Naive thymus-derived CD8-positive, alpha-beta T cell (primary cell): ENCODE data around the gene SGSM2. TPM values are rescaled to one million over a fixed set of nuclear protein-coding genes. Genes with fewer than 3 reads are reported as not detected.

ENCODE experiments used
- ATAC-seq, 2 donors: fragments of 150-1000 bp; cut with Tn5 transposase in 1 of 2; sonication (Bioruptor Pico), chemical (Tn5 transposase) in 1 of 2; 1 replicate in 1 of 2; 2 replicates in 1 of 2; pipeline ENCODE4 v1.10.0; 2021; ENCODE audit warnings: mild to moderate bottlenecking in 2 of 2, moderate library complexity in 2 of 2
- POLR2A ChIA-PET: fragments of 350-600 bp; sonication (Branson Sonifier 250); formaldehyde crosslinking; loops from one replicate; lab custom pipeline; 2021; ENCODE audit warnings: antibody characterized with exemption; lab: Charles Lee
- DNase-seq, 10 donors: peaks; one replicate each; pipeline versions ENCODE4 v3.0.0 to v3.0.0-alpha.2; 2020 to 2022
- H3K27ac Mint-ChIP-seq, 10 donors: one replicate each; pipeline ENCODE4 v1.8.0; 2020 to 2022; ENCODE audit warnings: mild to moderate bottlenecking in 10 of 10, mixed read lengths in 10 of 10, moderate library complexity in 4 of 10, inconsistent platforms in 1 of 10
- H3K27me3 Mint-ChIP-seq, 5 donors: one replicate each; pipeline ENCODE4 v1.8.0; 2021 to 2022; ENCODE audit warnings: mixed read lengths in 5 of 5
- H3K36me3 Mint-ChIP-seq, 3 donors: one replicate each; pipeline ENCODE4 v1.8.0; 2020 to 2022; ENCODE audit warnings: mixed read lengths in 3 of 3, mild to moderate bottlenecking in 2 of 3, inconsistent platforms in 1 of 3
- H3K4me1 Mint-ChIP-seq, 4 donors: one replicate each; pipeline ENCODE4 v1.8.0; 2021 to 2022; ENCODE audit warnings: mixed read lengths in 4 of 4
- H3K4me3 Mint-ChIP-seq, 10 donors: one replicate each; pipeline ENCODE4 v1.8.0; 2020 to 2022; ENCODE audit warnings: mild to moderate bottlenecking in 10 of 10, mixed read lengths in 10 of 10, moderate library complexity in 6 of 10, inconsistent platforms in 1 of 10
- H3K9me3 Mint-ChIP-seq, 9 donors: one replicate each; pipeline ENCODE4 v1.8.0; 2020 to 2022; ENCODE audit warnings: mixed read lengths in 9 of 9, mild to moderate bottlenecking in 3 of 9, inconsistent platforms in 1 of 9, moderate library complexity in 1 of 9
- polyA plus RNA-seq, 3 donors: library from polyadenylated mRNA; unstranded; fragments of 300-500 nt; fragmentation: Illumina TruSeq; gene quantifications; one replicate each; pipeline ENCODE4 v1.2.3, GENCODE V29; 2021
- total RNA-seq, 8 experiments: library from RNA in 2 of 8; stranded (reverse) in 2 of 8; gene quantifications; one replicate each; pipeline ENCODE4 v1.2.3 and lab custom pipeline; 2021 to 2026

The SGSM2 gene
- total and polyA plus RNA-seq, 5 experiments from 2014 or later: 12.1 to 179 (median 22.6) TPM

DNA sequence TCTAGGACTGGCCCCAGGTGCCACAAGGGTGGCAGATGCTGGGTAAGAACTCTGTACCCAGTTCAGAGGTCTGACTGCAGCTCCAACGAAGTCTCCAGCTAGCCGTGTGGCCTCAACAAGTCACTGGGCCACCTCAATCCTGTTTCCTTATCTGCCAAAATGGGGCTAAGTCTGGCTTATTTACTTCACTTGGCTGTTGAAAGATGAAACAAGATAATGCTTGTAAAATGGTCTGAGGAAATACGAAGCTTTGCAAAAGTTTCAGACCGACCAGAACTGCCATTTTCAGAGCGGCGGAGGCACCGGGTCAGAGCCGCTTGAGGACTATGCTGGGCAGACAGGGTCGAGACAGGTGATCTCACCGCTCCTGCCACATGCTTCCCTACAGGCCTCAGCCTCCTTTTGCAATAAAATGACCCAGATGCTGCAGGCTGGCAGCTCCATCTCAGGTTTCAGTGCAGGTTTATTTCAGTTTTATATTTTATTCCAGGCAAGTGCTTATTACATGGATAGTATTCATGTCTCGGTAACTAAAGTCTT lies 46.4 kb downstream of the SGSM2 start:
- POLR2A ChIA-PET: interaction anchor here (0.7 to 5.7 kb wide), 7 partner anchors 9 to 49 kb away, joined by 3 to 56 read pairs (median 5); partner anchors contain the start of gene TSR1
- peaks cover 5 to 12% (median 8%) of the 10 kb centered on the region in 4 donors for H3K4me1 Mint-ChIP-seq
- no peaks in the 10 kb centered on the region for H3K9me3 Mint-ChIP-seq
- ATAC-seq: no peak
- H3K27ac Mint-ChIP-seq: peak overlapping the region in 6 of 10 donors; percentile 8 to 62 (median 36)
- no peaks in the 10 kb centered on the region for H3K27me3 Mint-ChIP-seq
- H3K4me3 Mint-ChIP-seq: peak overlapping the region in 1 of 10 donors; percentile 48
- no peak for DNase-seq
- H3K36me3 Mint-ChIP-seq: peaks cover 0 to 31% (median 0%) of the 10 kb centered on the region in 3 donors

DNA sequence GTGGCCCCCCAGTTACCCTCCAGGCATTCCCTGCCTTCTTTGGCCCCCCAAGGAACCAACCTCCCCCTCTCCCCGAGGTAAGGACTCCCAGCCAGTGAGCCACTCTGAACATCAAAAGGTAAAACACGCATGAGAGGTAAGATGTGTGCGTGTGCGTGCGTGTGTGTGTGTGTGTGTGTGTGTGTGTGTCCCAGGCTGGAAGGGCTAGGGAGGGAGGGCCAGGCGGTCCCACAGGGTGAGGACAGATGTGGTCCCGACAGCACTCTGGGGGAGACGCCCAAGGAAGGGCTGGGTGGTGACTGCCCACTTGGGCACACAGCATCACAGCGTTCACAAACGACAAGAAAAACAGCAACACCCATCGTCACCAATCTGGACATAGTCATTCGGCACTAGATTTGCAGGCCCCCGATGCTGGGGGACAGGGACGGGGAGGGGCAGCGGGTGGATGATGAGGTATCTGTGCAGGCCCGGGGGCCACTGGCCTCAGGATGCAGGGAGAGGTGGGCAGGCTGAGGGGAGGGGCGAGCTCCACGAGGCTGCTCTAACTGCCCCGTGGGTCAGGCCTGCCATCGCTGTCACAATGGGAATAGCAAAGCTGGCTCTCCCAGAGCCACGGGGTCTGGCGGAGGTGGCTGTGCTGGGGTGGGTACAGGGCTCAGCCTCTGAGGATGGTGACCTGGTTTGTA lies 47.3 kb downstream of the SGSM2 start:
- Mint-ChIP-seq H3K9me3 (no peaks in the 10 kb centered on the region), H3K36me3 (peaks cover 0 to 34% (median 0%) of the 10 kb centered on the region in 3 donors), H3K4me3 (peak overlapping the region in 1 of 10 donors; percentile 10), H3K27ac (peak overlapping the region in 2 of 10 donors; percentile 43 to 83), H3K4me1 (peaks cover 8 to 19% (median 13%) of the 10 kb centered on the region in 4 donors), H3K27me3 (no peaks in the 10 kb centered on the region)
- POLR2A ChIA-PET: interaction anchor here (0.7 to 5.7 kb wide), 5 partner anchors 8 to 31 kb away, joined by 3 to 56 read pairs (median 5); no protein-coding TSS in a partner anchor
- no peak for DNase-seq
- ATAC-seq: no peak

DNA sequence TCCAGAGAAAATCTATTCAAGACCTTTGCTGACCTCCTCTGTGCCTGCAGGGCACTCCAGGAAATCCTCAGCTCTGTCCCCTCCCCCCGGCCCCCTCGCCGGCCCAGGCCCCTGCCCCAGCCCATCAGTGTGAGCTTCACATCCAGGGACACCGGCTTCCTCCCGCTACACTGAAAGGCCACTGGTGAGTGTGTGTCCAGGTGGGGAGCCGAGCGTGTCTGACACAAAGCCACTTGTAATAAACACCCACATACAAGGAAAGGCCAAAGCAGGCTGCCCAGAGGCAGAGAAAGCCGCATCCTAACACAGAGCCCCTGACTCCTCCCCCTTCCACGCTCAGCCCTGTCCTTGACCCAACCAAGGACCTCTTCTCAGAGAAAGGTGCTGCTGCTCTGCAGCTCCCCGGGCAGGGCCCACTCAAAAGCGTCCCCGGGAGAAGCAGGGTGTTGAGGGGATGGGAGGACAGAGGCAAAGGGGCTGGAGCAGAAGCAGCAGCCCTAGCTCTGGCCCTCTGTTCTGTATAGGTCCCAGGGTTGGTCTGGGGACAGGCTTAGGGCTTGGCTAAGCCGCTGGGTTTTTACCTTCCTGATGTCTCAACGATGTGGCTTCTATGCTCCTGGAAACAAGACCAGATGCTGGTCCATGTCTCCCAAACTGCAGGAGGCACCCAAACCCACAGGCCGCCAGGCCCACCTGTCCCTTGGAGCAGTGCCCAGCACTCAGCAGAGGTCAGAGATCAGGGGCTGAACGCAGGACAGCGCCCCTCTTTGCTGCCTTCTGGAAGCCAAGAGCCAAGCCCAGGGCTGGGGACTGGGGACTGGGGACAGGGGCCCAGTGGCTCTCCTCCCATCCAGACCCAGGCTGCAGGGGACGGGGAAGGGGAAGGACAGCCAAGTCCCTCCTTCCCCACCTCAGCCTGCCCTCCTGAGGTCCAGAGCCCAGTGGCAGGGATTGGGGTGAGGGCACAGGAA lies 48.2 kb downstream of the SGSM2 start:
- H3K9me3 Mint-ChIP-seq: no peaks in the 10 kb centered on the region
- H3K4me1 Mint-ChIP-seq: peaks cover 10 to 29% (median 17%) of the 10 kb centered on the region in 4 donors
- ATAC-seq: no peak
- DNase-seq: no peak
- H3K36me3 Mint-ChIP-seq: peaks cover 0 to 31% (median 0%) of the 10 kb centered on the region in 3 donors
- H3K27ac Mint-ChIP-seq: peak overlapping the region in 2 of 10 donors; percentile 65 to 78
- no peak overlapping the region for H3K4me3 Mint-ChIP-seq
- H3K27me3 Mint-ChIP-seq: no peaks in the 10 kb centered on the region
- POLR2A ChIA-PET: interaction anchor here (1.2 to 5.7 kb wide), 3 partner anchors 8 to 30 kb away, joined by 3 to 56 read pairs (median 5); no protein-coding TSS in a partner anchor

DNA sequence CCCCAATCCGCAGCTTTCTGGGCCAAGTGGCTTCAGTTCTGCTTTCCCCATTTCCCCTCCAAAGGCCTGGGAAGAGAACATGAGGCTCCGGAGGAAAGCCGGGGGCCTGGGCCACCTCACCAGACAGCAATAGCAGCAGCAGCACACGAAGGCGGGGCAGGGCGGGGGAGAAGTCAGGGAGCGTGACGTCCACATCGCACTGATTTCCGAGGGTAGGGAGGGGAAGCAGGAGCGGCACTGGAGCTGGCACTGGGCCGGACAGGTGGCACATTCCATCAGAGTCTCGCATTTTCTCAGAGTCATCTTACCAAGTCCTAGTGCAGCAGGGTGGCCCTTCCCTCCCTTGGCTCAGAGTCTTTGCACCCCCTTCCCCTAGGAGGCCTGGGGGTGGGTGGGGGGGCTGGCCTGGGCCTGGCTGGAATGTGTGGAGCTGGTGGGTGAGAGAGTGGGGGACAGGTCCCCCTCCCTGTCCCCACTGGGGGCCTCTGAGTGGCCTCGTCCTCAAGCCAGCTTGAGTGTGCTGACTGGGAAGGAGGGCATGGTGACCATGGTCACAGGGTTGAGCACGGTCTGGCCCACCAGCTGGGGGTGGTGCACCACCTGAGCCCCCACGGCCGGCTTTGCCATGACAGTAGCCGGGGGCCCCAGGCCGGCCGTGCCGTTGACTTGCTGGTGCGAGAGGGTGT lies 49.2 kb downstream of the SGSM2 start:
- Mint-ChIP-seq H3K4me1 (peaks cover 12 to 37% (median 24%) of the 10 kb centered on the region in 4 donors), H3K27me3 (no peaks in the 10 kb centered on the region), H3K4me3 (no peak overlapping the region), H3K9me3 (no peaks in the 10 kb centered on the region), H3K36me3 (peaks cover 0 to 28% (median 0%) of the 10 kb centered on the region in 3 donors), H3K27ac (peak overlapping the region in 2 of 10 donors; percentile 78 to 79)
- ATAC-seq (no peak), DNase-seq (no peak)
- POLR2A ChIA-PET: interaction anchor here (0.8 kb wide), 1 partner anchor 21 kb away, joined by 3 read pairs; no protein-coding TSS in a partner anchor

DNA sequence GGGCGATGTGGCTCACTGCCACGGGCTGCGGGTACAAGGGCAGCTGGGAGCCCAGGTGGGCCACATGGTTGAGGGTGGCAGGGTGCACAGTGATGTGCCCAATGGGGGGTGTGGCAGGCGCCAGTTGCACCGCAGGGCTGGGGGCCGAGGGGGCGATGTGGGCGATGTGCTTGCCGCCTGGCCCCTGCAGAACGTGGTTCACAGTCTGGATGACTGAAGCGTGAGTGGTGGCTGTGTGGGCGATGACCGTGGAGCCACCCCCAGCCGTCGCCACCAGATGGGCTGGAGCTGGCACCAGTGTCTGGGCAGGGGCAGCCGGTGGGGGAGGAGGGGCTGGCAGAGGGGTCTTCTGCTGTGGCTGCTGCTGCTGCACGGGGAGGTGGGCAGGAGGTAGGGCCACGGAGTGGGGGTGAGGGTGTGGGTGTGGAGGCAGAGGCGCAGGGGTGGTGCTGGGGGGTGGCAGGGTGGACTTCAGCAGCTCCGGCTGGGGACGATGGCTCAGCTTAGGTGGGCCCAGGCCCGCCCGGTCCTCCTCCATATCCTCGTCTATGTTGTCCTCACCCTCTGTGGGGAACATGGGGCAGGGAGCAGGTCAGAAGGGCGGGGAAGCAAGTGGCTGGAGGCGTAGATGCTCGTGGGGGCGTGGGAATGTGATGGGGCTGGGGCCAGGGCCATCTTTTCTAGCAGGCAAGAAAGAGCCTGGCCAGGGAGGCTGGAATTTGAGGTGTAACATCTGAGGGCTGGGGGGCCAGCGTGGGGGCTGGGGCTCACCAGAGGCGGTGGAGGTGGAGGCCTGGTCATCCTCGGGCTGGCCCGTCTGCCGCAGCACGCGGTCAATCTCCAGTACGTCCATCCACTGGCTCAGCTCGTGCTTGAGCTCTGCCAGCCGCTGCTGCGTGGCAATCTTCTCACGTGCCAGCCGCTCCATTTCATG lies 50.1 kb downstream of the SGSM2 start:
- no peaks in the 10 kb centered on the region for H3K9me3 Mint-ChIP-seq
- DNase-seq: no peak
- H3K4me1 Mint-ChIP-seq: peaks cover 20 to 46% (median 32%) of the 10 kb centered on the region in 4 donors
- H3K27me3 Mint-ChIP-seq: no peaks in the 10 kb centered on the region
- peak overlapping the region in 3 of 10 donors; percentile 27 to 91 (median 86) for H3K27ac Mint-ChIP-seq
- no peak overlapping the region for H3K4me3 Mint-ChIP-seq
- ATAC-seq: no peak
- H3K36me3 Mint-ChIP-seq: peaks cover 0 to 28% (median 0%) of the 10 kb centered on the region in 3 donors
- POLR2A ChIA-PET: interaction anchor here (0.5 to 1.3 kb wide), 5 partner anchors 12 to 463 kb away, joined by 3 to 5 read pairs (median 4); no protein-coding TSS in a partner anchor

DNA sequence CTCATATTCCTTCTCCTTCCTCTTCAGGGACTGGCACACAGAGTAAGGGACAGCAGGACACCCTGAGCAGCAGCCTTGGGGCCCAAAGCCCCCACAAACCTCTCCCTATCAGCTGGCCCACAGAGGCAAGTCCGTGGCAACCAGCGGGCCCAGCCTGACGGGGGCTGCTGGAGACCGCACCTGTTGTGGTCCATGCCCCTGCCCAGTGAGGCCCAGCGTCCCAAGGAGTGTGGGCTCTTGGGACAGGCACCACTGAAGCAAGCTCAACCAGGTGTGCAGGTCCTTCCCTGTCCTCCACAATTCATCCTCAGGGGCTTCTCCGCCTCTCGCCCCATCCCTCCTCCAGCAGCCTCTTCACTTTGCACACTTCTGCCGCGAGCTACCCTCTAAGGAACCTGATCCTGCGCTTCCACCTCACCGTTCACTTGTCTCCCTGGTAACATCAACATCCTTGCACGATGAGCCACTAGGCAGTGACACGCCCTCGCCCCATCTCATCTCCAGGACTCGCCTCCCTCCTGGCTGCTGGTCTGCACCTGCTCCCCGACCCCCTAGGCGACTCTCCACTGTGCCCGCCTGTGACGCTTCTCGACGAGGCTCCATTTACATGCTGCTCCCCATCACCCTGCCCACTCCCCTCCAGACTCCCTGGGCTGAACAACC lies 50.9 kb downstream of the SGSM2 start:
- Mint-ChIP-seq H3K4me3 (no peak overlapping the region), H3K36me3 (peaks cover 0 to 28% (median 0%) of the 10 kb centered on the region in 3 donors), H3K27ac (peak overlapping the region in 6 of 10 donors; percentile 32 to 91 (median 61)), H3K4me1 (peaks cover 21 to 42% (median 31%) of the 10 kb centered on the region in 4 donors), H3K9me3 (peaks cover 0 to under 1% (median 0%) of the 10 kb centered on the region in 9 donors), H3K27me3 (no peaks in the 10 kb centered on the region)
- POLR2A ChIA-PET: interaction anchor here (0.7 to 1.3 kb wide), 4 partner anchors 11 to 193 kb away, joined by 3 to 5 read pairs (median 4); no protein-coding TSS in a partner anchor
- ATAC-seq: no peak
- DNase-seq: no peak

DNA sequence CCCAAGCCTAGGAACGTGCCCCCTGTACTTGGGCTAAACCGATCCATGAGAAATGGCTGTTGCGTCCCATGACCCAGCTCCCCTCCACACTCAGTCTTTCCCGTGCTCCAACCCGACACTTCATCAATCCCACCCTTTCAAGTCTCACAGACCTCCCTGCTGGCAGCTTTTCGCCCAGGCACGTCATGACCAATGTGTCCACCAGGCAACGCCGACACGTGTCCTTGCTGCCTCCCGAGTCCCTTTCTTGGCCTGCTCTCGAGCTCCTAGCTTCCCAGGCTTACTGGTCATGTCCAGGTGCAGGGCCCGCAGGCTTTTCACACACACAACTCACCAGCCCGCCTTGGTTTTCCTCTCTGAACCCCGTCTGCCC lies 51.4 kb downstream of the SGSM2 start:
- Mint-ChIP-seq H3K36me3 (peaks cover 0 to 28% (median 0%) of the 10 kb centered on the region in 3 donors), H3K27ac (peak overlapping the region in 7 of 10 donors; percentile 24 to 91 (median 73)), H3K9me3 (peaks cover 0 to 3% (median 0%) of the 10 kb centered on the region in 9 donors), H3K4me1 (peaks cover 21 to 44% (median 31%) of the 10 kb centered on the region in 4 donors), H3K27me3 (no peaks in the 10 kb centered on the region), H3K4me3 (peak overlapping the region in 2 of 10 donors; percentile 4 to 58)
- DNase-seq: no peak
- POLR2A ChIA-PET: interaction anchor here (0.8 to 1.3 kb wide), 3 partner anchors 11 to 15 kb away, joined by 3 to 5 read pairs (median 4); no protein-coding TSS in a partner anchor
- no peak for ATAC-seq

DNA sequence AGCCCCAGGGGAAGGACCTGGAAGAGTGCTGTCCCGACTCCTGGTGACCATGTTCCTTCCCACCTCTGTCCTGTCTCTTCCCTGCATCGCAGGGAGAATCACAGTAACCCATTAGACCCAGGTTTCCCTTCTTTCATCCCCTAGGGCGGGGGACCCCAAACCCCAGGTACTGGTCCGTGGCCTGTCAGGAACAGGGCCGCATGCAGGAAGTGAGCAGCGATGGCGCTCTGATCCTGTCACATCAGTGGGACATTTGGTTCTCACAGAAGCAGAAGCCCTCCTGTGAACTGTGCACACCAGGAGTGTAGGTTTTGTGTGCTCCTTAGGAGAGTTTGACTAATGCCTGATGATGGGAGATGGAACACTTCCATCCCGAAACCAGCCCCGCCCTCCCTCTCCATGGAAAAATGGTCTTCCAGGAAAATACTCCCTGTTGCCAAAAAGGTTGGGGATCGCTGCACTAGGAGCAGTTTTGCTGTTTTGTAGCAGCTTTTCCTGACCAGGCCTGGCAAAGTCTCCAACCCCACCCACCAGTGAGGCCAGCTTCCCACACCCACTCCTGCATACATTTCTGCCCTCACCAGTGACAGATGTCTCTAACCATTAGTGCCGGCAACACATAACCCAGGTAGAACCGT lies 53.0 kb downstream of the SGSM2 start:
- H3K9me3 Mint-ChIP-seq: peaks cover 0 to 3% (median 0%) of the 10 kb centered on the region in 9 donors
- H3K27me3 Mint-ChIP-seq: no peaks in the 10 kb centered on the region
- POLR2A ChIA-PET: interaction anchor here (0.6 to 4.5 kb wide), 2 partner anchors 11 to 122 kb away, joined by 4 to 66 read pairs; partner anchors contain the start of gene MNT
- peak overlapping the region; percentile 60 to 91 (median 85) for H3K27ac Mint-ChIP-seq
- H3K36me3 Mint-ChIP-seq: peaks cover 0 to 28% (median 0%) of the 10 kb centered on the region in 3 donors
- H3K4me3 Mint-ChIP-seq: peak overlapping the region in 6 of 10 donors; percentile 33 to 65 (median 56)
- no peak for DNase-seq
- peaks cover 23 to 50% (median 39%) of the 10 kb centered on the region in 4 donors for H3K4me1 Mint-ChIP-seq
- ATAC-seq: no peak

DNA sequence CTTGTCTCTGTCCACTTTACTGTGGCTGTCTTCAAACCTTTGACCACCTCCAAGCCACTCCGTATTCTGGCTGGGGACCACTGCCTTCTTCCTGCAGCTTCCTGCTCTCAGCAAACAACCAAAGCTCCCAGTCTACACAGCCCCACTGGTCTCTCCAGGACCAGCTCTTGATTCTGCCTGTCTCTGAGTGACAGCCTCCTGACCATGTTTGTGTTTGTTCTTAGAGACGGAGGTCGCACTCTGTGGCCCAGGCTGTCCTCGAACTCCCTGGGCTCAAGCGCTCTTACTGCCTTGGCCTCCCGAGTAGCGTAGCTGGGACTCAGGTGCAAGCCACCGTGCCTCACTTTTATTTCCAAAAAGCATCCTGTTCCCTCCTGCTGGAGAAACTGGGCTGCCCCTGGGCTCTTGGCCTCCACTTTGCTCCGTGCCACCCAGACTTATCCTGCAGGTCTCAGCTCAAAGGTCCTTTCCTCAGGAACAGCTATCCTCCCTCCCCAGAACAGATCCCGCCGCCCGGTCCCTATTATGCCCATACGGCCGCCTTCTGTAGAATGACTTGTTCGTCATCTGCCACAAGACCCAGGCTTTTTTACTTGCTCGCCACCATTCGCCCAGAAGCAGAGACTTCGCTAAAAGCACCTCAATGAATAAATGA lies 54.4 kb downstream of the SGSM2 start:
- Mint-ChIP-seq H3K36me3 (peaks cover 0 to 24% (median 0%) of the 10 kb centered on the region in 3 donors), H3K27me3 (no peaks in the 10 kb centered on the region), H3K4me3 (peak overlapping the region; percentile 80 to 99 (median 95)), H3K27ac (peak overlapping the region; percentile 89 to 99 (median 96)), H3K9me3 (peaks cover 0 to 3% (median 0%) of the 10 kb centered on the region in 9 donors), H3K4me1 (peaks cover 27 to 61% (median 50%) of the 10 kb centered on the region in 4 donors)
- POLR2A ChIA-PET: interaction anchor here (0.6 to 4.5 kb wide), 9 partner anchors 9 to 95 kb away, joined by 3 to 66 read pairs (median 7); partner anchors contain the start of gene MNT
- DNase-seq: no peak
- no peak for ATAC-seq
